KMS-11 (cell line): ENCODE measurements around the gene TMEM88.

Source experiments
- H2AFZ ChIP-seq: fragments of 200-600 bp; sonication (generic); 2 replicates; pipeline ENCODE4 v1.6.1; 2016; ENCODE audit warnings: antibody characterized with exemption, mixed run types, low read depth
- H3K27ac ChIP-seq: fragments of 200-600 bp; sonication (generic); 2 replicates; pipeline ENCODE4 v1.6.1; 2016; ENCODE audit warnings: mild to moderate bottlenecking, mixed run types
- H3K27me3 ChIP-seq: fragments of 200-600 bp; sonication (generic); 2 replicates; pipeline ENCODE4 v1.6.1; 2017; ENCODE audit warnings: mild to moderate bottlenecking, low read depth, mixed run types, moderate library complexity; ENCODE audit not compliant: insufficient read depth
- H3K36me3 ChIP-seq: fragments of 200-600 bp; sonication (generic); 2 replicates; pipeline ENCODE4 v1.6.1; 2017; ENCODE audit warnings: mild to moderate bottlenecking, mixed run types; ENCODE audit not compliant: insufficient read depth
- H3K4me1 ChIP-seq: fragments of 200-600 bp; sonication (generic); 2 replicates; pipeline ENCODE4 v1.6.1; 2016; ENCODE audit warnings: mild to moderate bottlenecking, low read depth, mixed run types; ENCODE audit not compliant: poor library complexity, severe bottlenecking
- H3K4me2 ChIP-seq: fragments of 200-600 bp; sonication (generic); 2 replicates; pipeline ENCODE4 v1.7.0; 2016; ENCODE audit warnings: mild to moderate bottlenecking, mixed run types
- H3K4me3 ChIP-seq: fragments of 200-600 bp; sonication (generic); IDR thresholded peaks from 2 replicates; pipeline ENCODE4 v1.6.1; 2017; ENCODE audit warnings: low read depth, low read length, mixed read lengths; ENCODE audit not compliant: insufficient read depth
- H3K79me2 ChIP-seq: fragments of 200-600 bp; sonication (generic); 2 replicates; pipeline ENCODE4 v1.6.1; 2016; ENCODE audit warnings: low read depth, mixed run types; ENCODE audit not compliant: insufficient read depth
- H3K9ac ChIP-seq: fragments of 200-600 bp; sonication (generic); 2 replicates; pipeline ENCODE4 v1.6.1; 2016; ENCODE audit warnings: mild to moderate bottlenecking, mixed run types
- H4K20me1 ChIP-seq: fragments of 200-600 bp; sonication (generic); 2 replicates; pipeline ENCODE4 v1.6.1; 2016; ENCODE audit warnings: mild to moderate bottlenecking, mixed run types; ENCODE audit not compliant: insufficient read depth
- CTCF ChIP-seq: fragments of 200-600 bp; sonication (generic); conservative IDR thresholded peaks from 2 replicates; pipeline ENCODE4 v1.6.1; 2017; ENCODE audit warnings: low read depth, mild to moderate bottlenecking, antibody characterized with exemption, low read length, moderate library complexity, mixed read lengths

The TMEM88 gene

GRCh38 chr17:7897090-7897489 is 42.2 kb downstream of the TMEM88 start:
- no peak overlapping the region for H2AFZ ChIP-seq
- TF ChIP-seq CTCF, result no peak
- H3K27ac ChIP-seq, result no peak overlapping the region
- H3K9ac ChIP-seq, result no peak overlapping the region
- H3K4me1 ChIP-seq, result no peaks in the 10 kb centered on the region
- H3K4me2 ChIP-seq, result no peak overlapping the region
- no peak overlapping the region for H3K4me3 ChIP-seq
- H4K20me1 ChIP-seq, result no peaks in the 10 kb centered on the region
- no peaks in the 10 kb centered on the region for H3K27me3 ChIP-seq
- H3K36me3 ChIP-seq, result no peaks in the 10 kb centered on the region
- no peaks in the 10 kb centered on the region for H3K79me2 ChIP-seq

GRCh38 chr17:7897773-7898172 is 42.9 kb downstream of the TMEM88 start:
- Histone ChIP-seq H3K4me1 (no peaks in the 10 kb centered on the region), H3K4me3 (no peak overlapping the region), H3K27ac (no peak overlapping the region), H3K4me2 (no peak overlapping the region), H3K79me2 (no peaks in the 10 kb centered on the region), H3K27me3 (no peaks in the 10 kb centered on the region), H3K9ac (no peak overlapping the region), H4K20me1 (no peaks in the 10 kb centered on the region), H2AFZ (no peak overlapping the region), H3K36me3 (no peaks in the 10 kb centered on the region)
- TF ChIP-seq CTCF, result no peak

- Histone ChIP-seq H3K9ac (no peak overlapping the region), H3K27me3 (no peaks in the 10 kb centered on the region), H3K27ac (no peak overlapping the region), H3K79me2 (no peaks in the 10 kb centered on the region), H2AFZ (no peak overlapping the region), H3K4me1 (no peaks in the 10 kb centered on the region), H4K20me1 (no peaks in the 10 kb centered on the region), H3K36me3 (no peaks in the 10 kb centered on the region), H3K4me3 (no peak overlapping the region), H3K4me2 (no peak overlapping the region)
- TF ChIP-seq CTCF, result no peak
Observed at GRCh38 chr17:7903154-7904103, 48.6 kb downstream of the TMEM88 start.
